ENCODE results near the gene RAI14.

DNA sequence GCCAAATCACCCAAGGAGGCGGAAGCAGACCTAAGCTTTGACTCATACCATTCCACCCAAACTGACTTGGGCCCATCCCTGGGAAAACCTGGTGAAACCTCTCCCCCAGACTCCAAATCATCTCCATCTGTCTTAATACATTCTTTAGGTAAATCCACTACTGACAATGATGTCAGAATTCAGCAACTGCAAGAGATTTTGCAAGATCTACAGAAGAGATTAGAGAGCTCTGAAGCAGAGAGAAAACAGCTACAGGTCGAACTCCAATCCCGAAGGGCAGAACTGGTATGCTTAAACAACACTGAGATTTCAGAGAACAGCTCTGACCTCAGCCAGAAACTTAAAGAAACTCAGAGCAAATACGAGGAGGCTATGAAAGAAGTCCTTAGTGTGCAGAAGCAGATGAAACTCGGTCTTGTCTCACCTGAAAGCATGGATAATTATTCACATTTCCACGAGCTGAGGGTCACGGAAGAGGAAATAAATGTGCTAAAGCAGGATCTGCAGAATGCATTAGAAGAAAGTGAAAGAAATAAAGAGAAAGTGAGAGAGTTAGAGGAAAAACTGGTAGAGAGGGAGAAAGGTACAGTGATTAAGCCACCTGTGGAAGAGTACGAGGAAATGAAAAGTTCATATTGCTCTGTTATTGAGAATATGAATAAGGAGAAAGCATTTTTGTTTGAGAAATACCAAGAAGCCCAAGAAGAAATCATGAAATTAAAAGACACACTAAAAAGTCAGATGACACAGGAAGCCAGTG, 167.0 kb downstream of the RAI14 start:
- TF ChIP-seq, protein P1, sequence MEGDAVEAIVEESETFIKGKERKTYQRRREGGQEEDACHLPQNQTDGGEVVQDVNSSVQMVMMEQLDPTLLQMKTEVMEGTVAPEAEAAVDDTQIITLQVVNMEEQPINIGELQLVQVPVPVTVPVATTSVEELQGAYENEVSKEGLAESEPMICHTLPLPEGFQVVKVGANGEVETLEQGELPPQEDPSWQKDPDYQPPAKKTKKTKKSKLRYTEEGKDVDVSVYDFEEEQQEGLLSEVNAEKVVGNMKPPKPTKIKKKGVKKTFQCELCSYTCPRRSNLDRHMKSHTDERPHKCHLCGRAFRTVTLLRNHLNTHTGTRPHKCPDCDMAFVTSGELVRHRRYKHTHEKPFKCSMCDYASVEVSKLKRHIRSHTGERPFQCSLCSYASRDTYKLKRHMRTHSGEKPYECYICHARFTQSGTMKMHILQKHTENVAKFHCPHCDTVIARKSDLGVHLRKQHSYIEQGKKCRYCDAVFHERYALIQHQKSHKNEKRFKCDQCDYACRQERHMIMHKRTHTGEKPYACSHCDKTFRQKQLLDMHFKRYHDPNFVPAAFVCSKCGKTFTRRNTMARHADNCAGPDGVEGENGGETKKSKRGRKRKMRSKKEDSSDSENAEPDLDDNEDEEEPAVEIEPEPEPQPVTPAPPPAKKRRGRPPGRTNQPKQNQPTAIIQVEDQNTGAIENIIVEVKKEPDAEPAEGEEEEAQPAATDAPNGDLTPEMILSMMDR (IDR thresholded peaks at IDR 0.05; ENCODE audit: extremely low read depth in 1 of 2, insufficient read depth in 1 of 2, low read depth in 1 of 2, low read length in 2 of 2), result no peak
- no peak for TF ChIP-seq POLR2AphosphoS5 (IDR thresholded peaks at IDR 0.05; ENCODE audit: insufficient read depth, low read depth, low read length)
- no peak for TF ChIP-seq EZH2 (IDR thresholded peaks at IDR 0.05; ENCODE audit: borderline replicate concordance, low read depth, low read length, severe bottlenecking)
- no peak for TF ChIP-seq POLR2A (IDR thresholded peaks at IDR 0.05; ENCODE audit: low read depth, low read length)
- TF ChIP-seq, protein P2, sequence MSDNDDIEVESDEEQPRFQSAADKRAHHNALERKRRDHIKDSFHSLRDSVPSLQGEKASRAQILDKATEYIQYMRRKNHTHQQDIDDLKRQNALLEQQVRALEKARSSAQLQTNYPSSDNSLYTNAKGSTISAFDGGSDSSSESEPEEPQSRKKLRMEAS (IDR thresholded peaks at IDR 0.05; ENCODE audit: insufficient read depth, insufficient read length), result no peak
- no peak for TF ChIP-seq GATA2 (IDR thresholded peaks at IDR 0.05; ENCODE audit: insufficient read depth, insufficient read length, low read depth, low read length)
- no peak for TF ChIP-seq MYC (IDR thresholded peaks at IDR 0.05; ENCODE audit: low read depth, low read length)
- no peak for TF ChIP-seq FOS (IDR thresholded peaks at IDR 0.05; ENCODE audit: borderline replicate concordance, insufficient read depth, low read length)

Measured in endothelial cell of umbilical vein (primary cell).